WTC11 (cell line): Measurements from ENCODE around the gene FA2H. TPM values are rescaled to one million over a fixed set of nuclear protein-coding genes. Genes with fewer than 3 reads are reported as not detected.
A peak's percentile ranks its signal among the peaks of the same experiment; 100 is the strongest.

Experiments
- AR ChIP-seq: fragments of 250-450 bp; sonication (Bioruptor Pico); IDR thresholded peaks from 2 replicates; pipeline ENCODE4 v1.9.0; 2021; ENCODE audit warnings: mild to moderate bottlenecking
- ATF2 ChIP-seq: sonication (generic); formaldehyde crosslinking; IDR thresholded peaks from 2 replicates; pipeline ENCODE4 v1.8.1; 2022; ENCODE audit warnings: low read depth, missing genetic modification reagents, borderline replicate concordance
- CREB1 ChIP-seq: sonication (generic); formaldehyde crosslinking; IDR thresholded peaks from 2 replicates; pipeline ENCODE4 v1.8.0; 2023; ENCODE audit warnings: mild to moderate bottlenecking, missing genetic modification reagents
- ELF4 ChIP-seq: sonication (generic); formaldehyde crosslinking; IDR thresholded peaks from 2 replicates; pipeline ENCODE4 v1.8.1; 2022; ENCODE audit warnings: low read depth, mild to moderate bottlenecking, moderate library complexity, missing genetic modification reagents
- GRHL2 ChIP-seq: fragments of 250-450 bp; sonication (Bioruptor Pico); IDR thresholded peaks from 2 replicates; pipeline ENCODE4 v1.8.0; 2022; ENCODE audit warnings: mild to moderate bottlenecking, moderate library complexity; ENCODE audit not compliant: insufficient replicate concordance, severe bottlenecking
- IRF1 ChIP-seq: sonication (generic); formaldehyde crosslinking; IDR thresholded peaks from 2 replicates; pipeline ENCODE4 v1.8.0; 2023; ENCODE audit warnings: missing genetic modification reagents
- KAT7 ChIP-seq: sonication (generic); formaldehyde crosslinking; IDR thresholded peaks from 2 replicates; pipeline ENCODE4 v1.8.1; 2023; ENCODE audit warnings: missing genetic modification reagents, mild to moderate bottlenecking, borderline replicate concordance
- MXD4 ChIP-seq: fragments of 250-450 bp; sonication (Bioruptor Pico); IDR thresholded peaks from 2 replicates; pipeline ENCODE4 v1.8.0; 2021; ENCODE audit warnings: mild to moderate bottlenecking, moderate library complexity, borderline replicate concordance
- MYBL2 ChIP-seq: sonication (generic); formaldehyde crosslinking; IDR thresholded peaks from 2 replicates; pipeline ENCODE4 v1.8.1; 2023; ENCODE audit warnings: mild to moderate bottlenecking, moderate library complexity, missing genetic modification reagents
- NR1H2 ChIP-seq: sonication (generic); formaldehyde crosslinking; IDR thresholded peaks from 2 replicates; pipeline ENCODE4 v1.9.0; 2021; ENCODE audit warnings: mild to moderate bottlenecking, moderate library complexity, missing genetic modification reagents
- NR3C1 ChIP-seq: sonication (generic); formaldehyde crosslinking; conservative IDR thresholded peaks from 2 replicates; pipeline ENCODE4 v1.8.1; 2023; ENCODE audit warnings: low read depth, mild to moderate bottlenecking, missing genetic modification reagents
- PRRX2 ChIP-seq: fragments of 250-450 bp; sonication (Bioruptor Pico); IDR thresholded peaks from 2 replicates; pipeline ENCODE4 v1.8.0; 2021; ENCODE audit warnings: mild to moderate bottlenecking
- RORB ChIP-seq: fragments of 250-450 bp; sonication (Bioruptor Pico); IDR thresholded peaks from 2 replicates; pipeline ENCODE4 v1.9.0; 2021; ENCODE audit warnings: mild to moderate bottlenecking
- SMAD3 ChIP-seq: sonication (generic); formaldehyde crosslinking; IDR thresholded peaks from 2 replicates; pipeline ENCODE4 v1.8.0; 2022; ENCODE audit warnings: missing genetic modification reagents, mild to moderate bottlenecking, borderline replicate concordance
- ZNF121 ChIP-seq: sonication (generic); formaldehyde crosslinking; IDR thresholded peaks from 2 replicates; pipeline ENCODE4 v1.8.0; 2023; ENCODE audit warnings: missing genetic modification reagents
- ZNF281 ChIP-seq: sonication (generic); formaldehyde crosslinking; IDR thresholded peaks from 2 replicates; pipeline ENCODE4 v1.8.0; 2023; ENCODE audit warnings: mild to moderate bottlenecking, missing genetic modification reagents
- ZNF317 ChIP-seq: sonication (generic); formaldehyde crosslinking; IDR thresholded peaks from 2 replicates; pipeline ENCODE4 v1.8.1; 2023; ENCODE audit warnings: low read depth, mild to moderate bottlenecking, moderate library complexity, missing genetic modification reagents, borderline replicate concordance
- ZNF423 ChIP-seq: fragments of 250-450 bp; sonication (Bioruptor Pico); IDR thresholded peaks from 2 replicates; pipeline ENCODE4 v2.1.2; 2022; ENCODE audit warnings: mild to moderate bottlenecking, moderate library complexity
- total RNA-seq: library from RNA; stranded (reverse); gene quantifications from 3 replicates; pipeline ENCODE4 v1.2.3, GENCODE V29; 2021
- TF ChIP-seq, protein P1 (sequence below): sonication (generic); formaldehyde crosslinking; conservative IDR thresholded peaks from 2 replicates; pipeline ENCODE4 v1.8.1; 2022; ENCODE audit warnings: mild to moderate bottlenecking, missing genetic modification reagents
- TF ChIP-seq, protein P2 (sequence below): sonication (generic); formaldehyde crosslinking; IDR thresholded peaks from 2 replicates; pipeline ENCODE4 v1.8.1; 2022; ENCODE audit warnings: low read depth, mild to moderate bottlenecking, moderate library complexity, missing genetic modification reagents, borderline replicate concordance
- TF ChIP-seq, protein P3 (sequence below): sonication (generic); formaldehyde crosslinking; IDR thresholded peaks from 2 replicates; pipeline ENCODE4 v1.8.1; 2022; ENCODE audit warnings: mild to moderate bottlenecking, moderate library complexity, missing genetic modification reagents
- TF ChIP-seq, protein P4 (sequence below): sonication (generic); formaldehyde crosslinking; IDR thresholded peaks from 2 replicates; pipeline ENCODE4 v1.8.1; 2023; ENCODE audit warnings: mild to moderate bottlenecking, missing genetic modification reagents
- TF ChIP-seq, protein P5 (sequence below): fragments of 250-450 bp; sonication (Bioruptor Pico); IDR thresholded peaks from 2 replicates; pipeline ENCODE4 v2.1.2; 2022; ENCODE audit warnings: mild to moderate bottlenecking, moderate library complexity
- TF ChIP-seq, protein P6 (sequence below): sonication (generic); formaldehyde crosslinking; IDR thresholded peaks from 2 replicates; pipeline ENCODE4 v1.8.1; 2023; ENCODE audit warnings: mild to moderate bottlenecking, missing genetic modification reagents, moderate library complexity

Gene FA2H
- total RNA-seq, 1 experiment from 2014 or later: 10.9 TPM

DNA sequence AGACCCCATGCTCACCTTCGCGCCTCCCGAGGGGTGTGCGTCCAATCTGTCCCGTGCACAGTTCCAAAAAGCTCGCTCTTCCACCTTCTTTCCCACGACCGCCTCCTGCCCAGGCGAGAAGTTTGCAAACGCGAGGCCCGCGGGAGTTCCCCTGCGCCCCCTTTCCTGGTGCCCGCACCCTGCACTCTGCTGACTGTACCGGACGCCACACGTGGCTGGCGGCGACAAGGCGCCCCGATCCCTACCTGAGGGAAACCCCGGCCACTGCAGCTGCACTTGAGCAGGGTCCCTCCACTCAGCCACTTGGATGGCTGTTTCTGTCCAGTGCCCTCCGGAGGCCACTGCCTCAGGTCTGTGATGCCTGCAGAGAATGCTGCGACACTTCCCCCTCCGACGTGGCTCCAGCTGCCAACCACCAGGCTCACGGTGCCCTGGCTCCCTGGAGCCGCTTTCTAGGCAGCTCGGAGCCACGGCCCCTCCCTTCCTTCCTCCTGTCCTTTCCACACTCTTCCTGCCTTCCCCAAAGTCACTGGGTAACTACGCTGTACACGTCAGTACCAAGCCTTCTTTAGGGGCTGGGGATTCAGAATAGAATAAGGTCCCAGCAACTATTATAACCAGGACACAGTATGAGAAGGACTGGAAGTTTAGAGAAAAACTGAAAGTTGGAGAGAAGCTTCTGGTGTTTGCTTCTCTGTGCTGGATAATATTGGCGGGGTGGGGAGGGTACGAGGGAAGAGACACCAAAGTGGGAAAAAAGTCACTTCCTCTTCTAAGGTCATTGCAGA, 74.0 kb downstream of the FA2H start, which contains the start of gene MLKL (continued):
- TF ChIP-seq IRF1 (CRISPR knock-in tag) (no peak), ATF2 (CRISPR knock-in tag) (no peak), ZNF317 (CRISPR knock-in tag) (no peak), MXD4 (CRISPR knock-in tag) (no peak), ZNF281 (CRISPR knock-in tag) (no peak), CREB1 (CRISPR knock-in tag) (peak; percentile 63; the same call in 1 of the 2 replicates), MYBL2 (CRISPR knock-in tag) (peak; percentile 75; the same call in 1 of the 2 replicates), ZNF121 (CRISPR knock-in tag) (no peak), ELF4 (CRISPR knock-in tag) (no peak), KAT7 (CRISPR knock-in tag) (no peak), RORB (CRISPR knock-in tag) (no peak), SMAD3 (CRISPR knock-in tag) (no peak), NR3C1 (no peak), NR1H2 (CRISPR knock-in tag) (no peak), PRRX2 (CRISPR knock-in tag) (no peak), GRHL2 (no peak), ZNF423 (no peak), AR (CRISPR knock-in tag) (no peak)
- TF ChIP-seq, protein P1, sequence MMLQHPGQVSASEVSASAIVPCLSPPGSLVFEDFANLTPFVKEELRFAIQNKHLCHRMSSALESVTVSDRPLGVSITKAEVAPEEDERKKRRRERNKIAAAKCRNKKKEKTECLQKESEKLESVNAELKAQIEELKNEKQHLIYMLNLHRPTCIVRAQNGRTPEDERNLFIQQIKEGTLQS: no peak
- TF ChIP-seq, protein P2, sequence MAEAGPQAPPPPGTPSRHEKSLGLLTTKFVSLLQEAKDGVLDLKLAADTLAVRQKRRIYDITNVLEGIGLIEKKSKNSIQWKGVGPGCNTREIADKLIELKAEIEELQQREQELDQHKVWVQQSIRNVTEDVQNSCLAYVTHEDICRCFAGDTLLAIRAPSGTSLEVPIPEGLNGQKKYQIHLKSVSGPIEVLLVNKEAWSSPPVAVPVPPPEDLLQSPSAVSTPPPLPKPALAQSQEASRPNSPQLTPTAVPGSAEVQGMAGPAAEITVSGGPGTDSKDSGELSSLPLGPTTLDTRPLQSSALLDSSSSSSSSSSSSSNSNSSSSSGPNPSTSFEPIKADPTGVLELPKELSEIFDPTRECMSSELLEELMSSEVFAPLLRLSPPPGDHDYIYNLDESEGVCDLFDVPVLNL (CRISPR knock-in tag): no peak
- TF ChIP-seq, protein P3, sequence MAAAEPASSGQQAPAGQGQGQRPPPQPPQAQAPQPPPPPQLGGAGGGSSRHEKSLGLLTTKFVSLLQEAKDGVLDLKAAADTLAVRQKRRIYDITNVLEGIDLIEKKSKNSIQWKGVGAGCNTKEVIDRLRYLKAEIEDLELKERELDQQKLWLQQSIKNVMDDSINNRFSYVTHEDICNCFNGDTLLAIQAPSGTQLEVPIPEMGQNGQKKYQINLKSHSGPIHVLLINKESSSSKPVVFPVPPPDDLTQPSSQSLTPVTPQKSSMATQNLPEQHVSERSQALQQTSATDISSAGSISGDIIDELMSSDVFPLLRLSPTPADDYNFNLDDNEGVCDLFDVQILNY: no peak
- TF ChIP-seq, protein P4, sequence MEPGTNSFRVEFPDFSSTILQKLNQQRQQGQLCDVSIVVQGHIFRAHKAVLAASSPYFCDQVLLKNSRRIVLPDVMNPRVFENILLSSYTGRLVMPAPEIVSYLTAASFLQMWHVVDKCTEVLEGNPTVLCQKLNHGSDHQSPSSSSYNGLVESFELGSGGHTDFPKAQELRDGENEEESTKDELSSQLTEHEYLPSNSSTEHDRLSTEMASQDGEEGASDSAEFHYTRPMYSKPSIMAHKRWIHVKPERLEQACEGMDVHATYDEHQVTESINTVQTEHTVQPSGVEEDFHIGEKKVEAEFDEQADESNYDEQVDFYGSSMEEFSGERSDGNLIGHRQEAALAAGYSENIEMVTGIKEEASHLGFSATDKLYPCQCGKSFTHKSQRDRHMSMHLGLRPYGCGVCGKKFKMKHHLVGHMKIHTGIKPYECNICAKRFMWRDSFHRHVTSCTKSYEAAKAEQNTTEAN (CRISPR knock-in tag): no peak; the same call in 1 of the 2 replicates
- TF ChIP-seq, protein P5, sequence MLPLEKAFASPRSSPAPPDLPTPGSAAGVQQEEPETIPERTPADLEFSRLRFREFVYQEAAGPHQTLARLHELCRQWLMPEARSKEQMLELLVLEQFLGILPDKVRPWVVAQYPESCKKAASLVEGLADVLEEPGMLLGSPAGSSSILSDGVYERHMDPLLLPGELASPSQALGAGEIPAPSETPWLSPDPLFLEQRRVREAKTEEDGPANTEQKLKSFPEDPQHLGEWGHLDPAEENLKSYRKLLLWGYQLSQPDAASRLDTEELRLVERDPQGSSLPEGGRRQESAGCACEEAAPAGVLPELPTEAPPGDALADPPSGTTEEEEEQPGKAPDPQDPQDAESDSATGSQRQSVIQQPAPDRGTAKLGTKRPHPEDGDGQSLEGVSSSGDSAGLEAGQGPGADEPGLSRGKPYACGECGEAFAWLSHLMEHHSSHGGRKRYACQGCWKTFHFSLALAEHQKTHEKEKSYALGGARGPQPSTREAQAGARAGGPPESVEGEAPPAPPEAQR (CRISPR knock-in tag): no peak
- TF ChIP-seq, protein P6, sequence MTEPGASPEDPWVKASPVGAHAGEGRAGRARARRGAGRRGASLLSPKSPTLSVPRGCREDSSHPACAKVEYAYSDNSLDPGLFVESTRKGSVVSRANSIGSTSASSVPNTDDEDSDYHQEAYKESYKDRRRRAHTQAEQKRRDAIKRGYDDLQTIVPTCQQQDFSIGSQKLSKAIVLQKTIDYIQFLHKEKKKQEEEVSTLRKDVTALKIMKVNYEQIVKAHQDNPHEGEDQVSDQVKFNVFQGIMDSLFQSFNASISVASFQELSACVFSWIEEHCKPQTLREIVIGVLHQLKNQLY: no peak
